Central memory CD8-positive, alpha-beta T cell (primary cell): Measurements from ENCODE around the gene KAZN.

Source experiments
- ATAC-seq: fragments of 150-1000 bp; cut with Tn5 transposase; replicated peaks from 2 replicates; pipeline ENCODE4 v1.10.0; 2022; ENCODE audit warnings: mild to moderate bottlenecking, moderate FRiP score, moderate number of reproducible peaks; ENCODE audit not compliant: poor library complexity, severe bottlenecking; ENCODE audit errors: extremely low read depth
- DNase-seq, 2 donors: peaks; one replicate each; pipeline ENCODE4 v3.0.0; 2021; ENCODE audit warnings: low spot score in 2 of 2
- H3K27ac Mint-ChIP-seq: one replicate; pipeline ENCODE4 v1.8.0; 2022; ENCODE audit warnings: low read depth, mild to moderate bottlenecking, moderate library complexity, mixed read lengths
- H3K27me3 Mint-ChIP-seq: one replicate; pipeline ENCODE4 v1.8.0; 2022; ENCODE audit warnings: mixed read lengths
- H3K36me3 Mint-ChIP-seq: one replicate; pipeline ENCODE4 v1.8.0; 2022; ENCODE audit warnings: mild to moderate bottlenecking, moderate library complexity, mixed read lengths; ENCODE audit not compliant: insufficient read depth
- H3K4me1 Mint-ChIP-seq: one replicate; pipeline ENCODE4 v1.8.0; 2022; ENCODE audit warnings: mixed read lengths
- H3K4me3 Mint-ChIP-seq: one replicate; pipeline ENCODE4 v1.8.0; 2022; ENCODE audit warnings: mild to moderate bottlenecking, moderate library complexity, mixed read lengths
- H3K9me3 Mint-ChIP-seq: one replicate; pipeline ENCODE4 v1.8.0; 2022; ENCODE audit warnings: mixed read lengths

The KAZN gene

GRCh38 chr1:14784790-14785773 is 186.6 kb downstream of the KAZN start:
- Mint-ChIP-seq H3K4me3 (no peak overlapping the region), H3K36me3 (no peaks in the 10 kb centered on the region), H3K27me3 (peaks cover 22% of the 10 kb centered on the region), H3K9me3 (no peaks in the 10 kb centered on the region), H3K4me1 (no peaks in the 10 kb centered on the region), H3K27ac (no peak overlapping the region)
- ATAC-seq (no peak), DNase-seq (no peak)

DNA sequence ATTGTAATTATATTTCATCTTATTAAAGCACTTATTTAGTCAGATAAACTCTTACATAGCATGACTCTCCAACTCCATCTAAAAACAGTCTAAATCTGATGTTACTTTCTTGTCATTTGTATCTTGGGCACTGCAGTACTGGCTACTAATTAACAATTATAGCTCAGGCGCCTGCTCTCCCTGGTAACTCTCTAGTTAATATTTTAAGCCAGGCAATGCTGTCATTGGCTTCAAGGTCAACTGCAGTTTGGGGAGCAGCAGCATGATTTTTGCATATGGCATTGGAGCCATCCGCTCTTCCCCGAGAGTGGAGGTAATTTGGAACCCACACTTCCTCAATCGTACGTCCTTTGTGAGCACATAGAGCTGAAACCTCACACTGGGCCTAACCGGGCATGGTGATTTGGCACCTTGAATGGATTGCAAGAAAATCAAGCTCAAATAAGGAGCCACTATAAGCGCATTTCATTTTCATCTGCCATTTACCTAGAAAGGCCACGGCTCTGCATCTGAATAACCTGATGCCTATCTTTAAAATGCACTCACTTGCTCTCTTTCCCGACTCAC is 187.7 kb downstream of the KAZN start:
- H3K27me3 Mint-ChIP-seq, result peaks cover 12% of the 10 kb centered on the region
- no peaks in the 10 kb centered on the region for H3K36me3 Mint-ChIP-seq
- no peak overlapping the region for H3K4me3 Mint-ChIP-seq
- ATAC-seq, result no peak
- no peaks in the 10 kb centered on the region for H3K4me1 Mint-ChIP-seq
- no peaks in the 10 kb centered on the region for H3K9me3 Mint-ChIP-seq
- no peak for DNase-seq
- no peak overlapping the region for H3K27ac Mint-ChIP-seq

GRCh38 chr1:14786681-14787080 is 188.2 kb downstream of the KAZN start:
- no peaks in the 10 kb centered on the region for H3K4me1 Mint-ChIP-seq
- H3K27me3 Mint-ChIP-seq, result peaks cover 12% of the 10 kb centered on the region
- DNase-seq (no peak), ATAC-seq (no peak)
- no peak overlapping the region for H3K27ac Mint-ChIP-seq
- H3K36me3 Mint-ChIP-seq, result no peaks in the 10 kb centered on the region
- no peaks in the 10 kb centered on the region for H3K9me3 Mint-ChIP-seq
- no peak overlapping the region for H3K4me3 Mint-ChIP-seq

DNA sequence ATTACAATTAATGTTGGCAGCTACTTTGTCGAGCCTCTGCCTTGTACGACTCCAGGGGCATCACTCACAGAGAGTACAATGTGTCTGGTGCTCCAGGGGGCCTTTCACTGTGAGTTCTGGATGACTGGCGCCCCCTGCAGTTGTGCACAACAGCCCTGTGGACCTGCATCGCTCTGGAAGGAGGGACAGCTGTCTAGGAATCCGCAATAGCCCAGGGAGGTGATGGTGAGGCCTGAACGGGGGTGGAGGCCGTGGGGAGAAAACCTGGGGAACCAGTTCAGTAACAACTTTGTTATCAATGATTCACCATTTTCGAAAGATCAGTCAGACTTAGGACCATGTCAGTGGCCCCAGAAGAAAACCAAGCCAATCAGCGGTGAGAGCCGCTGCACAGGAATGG is 189.1 kb downstream of the KAZN start:
- DNase-seq, result no peak
- Mint-ChIP-seq H3K27ac (no peak overlapping the region), H3K4me3 (no peak overlapping the region), H3K27me3 (peaks cover 12% of the 10 kb centered on the region), H3K36me3 (no peaks in the 10 kb centered on the region), H3K9me3 (no peaks in the 10 kb centered on the region), H3K4me1 (no peaks in the 10 kb centered on the region)
- ATAC-seq, result no peak

- no peak overlapping the region for H3K4me3 Mint-ChIP-seq
- ATAC-seq (no peak), DNase-seq (no peak)
- H3K4me1 Mint-ChIP-seq, result no peaks in the 10 kb centered on the region
- H3K9me3 Mint-ChIP-seq, result no peaks in the 10 kb centered on the region
- H3K27ac Mint-ChIP-seq, result no peak overlapping the region
- H3K36me3 Mint-ChIP-seq, result no peaks in the 10 kb centered on the region
- H3K27me3 Mint-ChIP-seq, result peaks cover 12% of the 10 kb centered on the region
These were observed 189.6 kb downstream of the KAZN start for GRCh38 chr1:14788080-14788479.

GRCh38 chr1:14790982-14791381 is 192.5 kb downstream of the KAZN start:
- DNase-seq (no peak), ATAC-seq (no peak)
- H3K27me3 Mint-ChIP-seq, result peaks cover 2% of the 10 kb centered on the region
- no peak overlapping the region for H3K4me3 Mint-ChIP-seq
- H3K36me3 Mint-ChIP-seq, result no peaks in the 10 kb centered on the region
- no peak overlapping the region for H3K27ac Mint-ChIP-seq
- no peaks in the 10 kb centered on the region for H3K4me1 Mint-ChIP-seq
- H3K9me3 Mint-ChIP-seq, result no peaks in the 10 kb centered on the region

GRCh38 chr1:14791654-14792053 is 193.2 kb downstream of the KAZN start:
- H3K9me3 Mint-ChIP-seq, result no peaks in the 10 kb centered on the region
- no peaks in the 10 kb centered on the region for H3K36me3 Mint-ChIP-seq
- no peaks in the 10 kb centered on the region for H3K4me1 Mint-ChIP-seq
- peaks cover 9% of the 10 kb centered on the region for H3K27me3 Mint-ChIP-seq
- H3K4me3 Mint-ChIP-seq, result no peak overlapping the region
- H3K27ac Mint-ChIP-seq, result no peak overlapping the region
- no peak for ATAC-seq
- no peak for DNase-seq

- Mint-ChIP-seq H3K4me3 (no peak overlapping the region), H3K9me3 (no peaks in the 10 kb centered on the region), H3K27me3 (peaks cover 16% of the 10 kb centered on the region), H3K36me3 (no peaks in the 10 kb centered on the region), H3K4me1 (no peaks in the 10 kb centered on the region), H3K27ac (no peak overlapping the region)
- DNase-seq (no peak), ATAC-seq (no peak)
These were observed 195.8 kb downstream of the KAZN start for GRCh38 chr1:14794136-14794768.

- Mint-ChIP-seq H3K27ac (no peak overlapping the region), H3K4me1 (no peaks in the 10 kb centered on the region), H3K36me3 (no peaks in the 10 kb centered on the region), H3K4me3 (no peak overlapping the region), H3K27me3 (peaks cover 16% of the 10 kb centered on the region), H3K9me3 (no peaks in the 10 kb centered on the region)
- ATAC-seq (no peak), DNase-seq (no peak)
These were observed 196.4 kb downstream of the KAZN start for GRCh38 chr1:14794906-14795305.

- peaks cover 16% of the 10 kb centered on the region for H3K27me3 Mint-ChIP-seq
- no peaks in the 10 kb centered on the region for H3K9me3 Mint-ChIP-seq
- H3K36me3 Mint-ChIP-seq, result no peaks in the 10 kb centered on the region
These were observed 197.1 kb downstream of the KAZN start for GRCh38 chr1:14795589-14795988.

DNA sequence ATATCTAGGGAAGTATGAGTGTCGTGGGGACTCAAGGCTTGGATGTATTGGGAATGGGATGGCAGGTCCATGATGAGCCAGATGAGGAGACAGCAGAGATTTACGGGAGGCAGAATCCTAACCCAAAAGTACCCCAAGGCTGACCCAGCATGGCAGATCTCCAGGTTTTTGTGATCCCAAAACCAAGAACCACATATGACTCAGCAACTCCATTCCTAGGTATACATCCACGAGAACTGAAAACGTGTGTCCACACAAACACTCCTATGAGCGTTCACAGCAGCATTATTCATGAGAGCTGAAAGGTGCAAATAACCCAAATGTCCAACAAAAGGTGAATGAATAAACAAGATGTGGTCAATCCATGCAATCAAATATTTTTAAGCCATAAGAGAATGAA is 201.5 kb downstream of the KAZN start:
- no peak for ATAC-seq
- Mint-ChIP-seq H3K27me3 (peaks cover 29% of the 10 kb centered on the region), H3K36me3 (no peaks in the 10 kb centered on the region), H3K4me3 (no peak overlapping the region), H3K4me1 (no peaks in the 10 kb centered on the region), H3K27ac (no peak overlapping the region), H3K9me3 (no peaks in the 10 kb centered on the region)
- DNase-seq, result no peak

More at GRCh38 chr1:14795589-14795988, 197.1 kb downstream of the KAZN start:
- ATAC-seq, result no peak
- DNase-seq, result no peak
- no peaks in the 10 kb centered on the region for H3K4me1 Mint-ChIP-seq
- no peak overlapping the region for H3K4me3 Mint-ChIP-seq
- H3K27ac Mint-ChIP-seq, result no peak overlapping the region

- Mint-ChIP-seq H3K4me1 (no peaks in the 10 kb centered on the region), H3K36me3 (no peaks in the 10 kb centered on the region), H3K27ac (no peak overlapping the region), H3K4me3 (no peak overlapping the region), H3K9me3 (no peaks in the 10 kb centered on the region), H3K27me3 (peaks cover 29% of the 10 kb centered on the region)
- no peak for DNase-seq
- ATAC-seq, result no peak
These were observed 202.1 kb downstream of the KAZN start for GRCh38 chr1:14800500-14801076.
